HK-2 (cell line): ENCODE data around the gene RND3.
A peak's percentile ranks its signal among the peaks of the same experiment; 100 is the strongest.

ENCODE experiments used
- DNase-seq: peaks from one replicate; pipeline ENCODE4 v3.0.0-alpha.2; 2018; ENCODE audit not compliant: unreplicated experiment

Gene RND3

GRCh38 chr2:150494234-150494945 is 6.9 kb upstream of the RND3 start:
- no peak for DNase-seq

- no peak for DNase-seq
Measured at GRCh38 chr2:150491943-150492342, 4.5 kb upstream of the RND3 start.

GRCh38 chr2:150491430-150491829 is 4.0 kb upstream of the RND3 start:
- no peak for DNase-seq

GRCh38 chr2:150490466-150490865 is 3.0 kb upstream of the RND3 start:
- no peak for DNase-seq

- no peak for DNase-seq
Measured at GRCh38 chr2:150486539-150487484, 655 bp downstream of the RND3 start.

GRCh38 chr2:150485871-150486538 is 1.5 kb downstream of the RND3 start:
- peak; percentile 81 for DNase-seq

GRCh38 chr2:150485114-150485870 is 2.2 kb downstream of the RND3 start:
- DNase-seq: peak; percentile 71

GRCh38 chr2:150484461-150485021 is 2.9 kb downstream of the RND3 start:
- no peak for DNase-seq

GRCh38 chr2:150484006-150484405 is 3.5 kb downstream of the RND3 start:
- DNase-seq: no peak

GRCh38 chr2:150483532-150483931 is 3.9 kb downstream of the RND3 start:
- DNase-seq: no peak

- DNase-seq: no peak
Measured at GRCh38 chr2:150482667-150483400, 4.6 kb downstream of the RND3 start.

- no peak for DNase-seq
Measured at GRCh38 chr2:150482111-150482510, 5.4 kb downstream of the RND3 start.

- no peak for DNase-seq
Measured at GRCh38 chr2:150480971-150481830, 6.3 kb downstream of the RND3 start.

- no peak for DNase-seq
Measured at GRCh38 chr2:150480241-150480640, 7.2 kb downstream of the RND3 start.

- no peak for DNase-seq
Measured at GRCh38 chr2:150479075-150479915, 8.2 kb downstream of the RND3 start.

- DNase-seq: no peak
Measured at GRCh38 chr2:150478200-150478974, 9.1 kb downstream of the RND3 start.

- DNase-seq: no peak
Measured at GRCh38 chr2:150477347-150477746, 10.1 kb downstream of the RND3 start.

GRCh38 chr2:150476809-150477302 is 10.6 kb downstream of the RND3 start:
- no peak for DNase-seq
